Stomach (tissue), 4 donors: Measurements from ENCODE around the gene GCA.

ENCODE experiments used
- CTCF ChIP-seq, 7 experiments: fragments of 450-650 bp in 4 of 7; fragments of 200-600 bp in 3 of 7; sonication (generic) in 3 of 7; IDR thresholded peaks; one replicate each; pipeline ENCODE4 v1.5.1; 2016 to 2019; ENCODE audit warnings: antibody characterized with exemption in 7 of 7, control low read depth in 2 of 7, mild to moderate bottlenecking in 1 of 7
- POLR2A ChIP-seq, 4 donors: fragments of 450-650 bp; IDR thresholded peaks; one replicate each; pipeline ENCODE4 v1.6.1; 2016; ENCODE audit warnings: antibody characterized with exemption in 4 of 4, control low read depth in 2 of 4, mild to moderate bottlenecking in 1 of 4, moderate library complexity in 1 of 4
- POLR2AphosphoS5 ChIP-seq, 3 donors: sonication (generic); formaldehyde crosslinking; IDR thresholded peaks; one replicate each; pipeline ENCODE4 v1.6.1; 2016; ENCODE audit warnings: antibody characterized with exemption in 3 of 3

DNA sequence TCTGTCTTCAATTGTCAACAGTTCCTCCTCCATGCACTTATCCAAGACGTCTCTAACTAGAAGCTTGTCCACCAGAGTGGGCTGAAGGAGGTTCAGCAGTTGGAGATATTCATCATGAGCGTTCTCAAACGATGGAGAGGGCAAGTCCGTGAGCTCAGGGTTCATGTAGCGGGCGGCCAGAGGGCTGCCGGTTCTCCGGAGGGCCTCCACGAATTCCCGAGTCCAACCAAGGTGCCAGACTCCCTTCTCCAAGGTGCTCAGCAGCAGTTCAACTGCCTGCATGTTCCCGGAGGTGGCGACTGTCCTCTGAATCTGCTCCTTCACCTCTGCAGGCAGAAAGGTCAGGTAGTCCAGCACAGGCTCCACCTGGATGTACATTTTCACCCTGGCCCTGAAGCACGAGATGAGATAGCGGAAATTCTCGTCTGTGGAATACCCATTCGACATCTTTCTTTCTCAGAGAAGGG, 26.0 kb upstream of the GCA start:
- TF ChIP-seq POLR2AphosphoS5 (IDR thresholded peaks at IDR 0.05), result no peak
- no peak for TF ChIP-seq CTCF (IDR thresholded peaks at IDR 0.05)
- TF ChIP-seq POLR2A (IDR thresholded peaks at IDR 0.05), result no peak
